ENCODE measurements around the gene REM2. TPM values are rescaled to one million over a fixed set of nuclear protein-coding genes. Genes with fewer than 3 reads are reported as not detected.

REM2 gene
- total RNA-seq, 1 experiment from 2014 or later, result 1.5 TPM

DNA sequence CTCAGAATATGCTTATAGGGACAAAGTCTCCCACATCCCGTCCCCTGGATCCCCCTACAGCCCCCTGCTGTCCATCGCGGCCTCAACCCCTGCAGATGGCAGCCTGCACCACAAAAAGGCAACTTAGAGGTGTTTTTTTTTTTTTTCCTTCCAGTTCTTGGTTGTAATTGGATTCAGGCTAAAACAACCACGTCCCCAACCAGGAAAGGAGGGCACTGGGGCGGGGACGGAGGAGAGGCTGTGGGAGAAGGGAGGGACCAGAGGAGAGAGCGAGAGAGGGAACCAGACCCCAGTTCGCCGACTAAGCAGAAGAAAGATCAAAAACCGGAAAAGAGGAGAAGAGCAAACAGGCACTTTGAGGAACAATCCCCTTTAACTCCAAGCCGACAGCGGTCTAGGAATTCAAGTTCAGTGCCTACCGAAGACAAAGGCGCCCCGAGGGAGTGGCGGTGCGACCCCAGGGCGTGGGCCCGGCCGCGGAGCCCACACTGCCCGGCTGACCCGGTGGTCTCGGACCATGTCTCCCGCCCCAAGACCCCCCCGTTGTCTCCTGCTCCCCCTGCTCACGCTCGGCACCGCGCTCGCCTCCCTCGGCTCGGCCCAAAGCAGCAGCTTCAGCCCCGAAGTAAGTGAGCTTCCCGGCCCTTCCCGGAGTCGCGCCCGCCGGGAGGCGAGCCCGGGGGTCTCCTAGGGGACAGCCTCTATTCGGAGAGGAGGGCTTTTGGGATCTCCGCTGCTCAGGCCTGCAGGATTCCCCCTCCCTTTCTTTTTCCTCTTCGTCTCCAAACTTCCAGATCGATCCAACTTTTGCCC, 46.5 kb upstream of the REM2 start, which contains the start of gene MMP14 (continued):
- TF ChIP-seq ZNF512 (CRISPR knock-in tag; IDR thresholded peaks at IDR 0.05; ENCODE audit: borderline replicate concordance), result no peak
- TF ChIP-seq TEAD1 (CRISPR knock-in tag; IDR thresholded peaks at IDR 0.05), result no peak
- no peak for TF ChIP-seq PRDM15 (CRISPR knock-in tag; IDR thresholded peaks at IDR 0.05)
- TF ChIP-seq ZMAT4 (CRISPR knock-in tag; IDR thresholded peaks at IDR 0.05), result no peak
- TF ChIP-seq CTCF (IDR thresholded peaks at IDR 0.05), result no peak
- TF ChIP-seq AR (CRISPR knock-in tag; IDR thresholded peaks at IDR 0.05), result 0 out of 2 replicates have a peak, but pooled peaks have one; percentile 24
- no peak for TF ChIP-seq EMX1 (CRISPR knock-in tag; IDR thresholded peaks at IDR 0.05)
- no peak for TF ChIP-seq ZNF232 (CRISPR knock-in tag; IDR thresholded peaks at IDR 0.05)
- TF ChIP-seq ATF1 (CRISPR knock-in tag; IDR thresholded peaks at IDR 0.05), result no peak
- no peak for TF ChIP-seq ZNF416 (CRISPR knock-in tag; IDR thresholded peaks at IDR 0.05)
- no peak for TF ChIP-seq E2F1 (CRISPR knock-in tag; IDR thresholded peaks at IDR 0.05)
- no peak for TF ChIP-seq ELF4 (CRISPR knock-in tag; IDR thresholded peaks at IDR 0.05; ENCODE audit: low read depth)
- TF ChIP-seq FOXJ3 (CRISPR knock-in tag; IDR thresholded peaks at IDR 0.05; ENCODE audit: borderline replicate concordance), result no peak
- TF ChIP-seq PREB (CRISPR knock-in tag; IDR thresholded peaks at IDR 0.05; ENCODE audit: borderline replicate concordance), result no peak
- TF ChIP-seq ZNF263 (CRISPR knock-in tag; IDR thresholded peaks at IDR 0.05; ENCODE audit: low read depth), result no peak
- no peak for TF ChIP-seq FOXP1 (CRISPR knock-in tag; IDR thresholded peaks at IDR 0.05; ENCODE audit: borderline replicate concordance)
- no peak for TF ChIP-seq E2F4 (CRISPR knock-in tag; IDR thresholded peaks at IDR 0.05; ENCODE audit: borderline replicate concordance, low read depth)
- TF ChIP-seq NR2C2 (CRISPR knock-in tag; IDR thresholded peaks at IDR 0.05), result no peak
- TF ChIP-seq OVOL2 (CRISPR knock-in tag; IDR thresholded peaks at IDR 0.05; ENCODE audit: borderline replicate concordance), result no peak
- TF ChIP-seq, protein P1, sequence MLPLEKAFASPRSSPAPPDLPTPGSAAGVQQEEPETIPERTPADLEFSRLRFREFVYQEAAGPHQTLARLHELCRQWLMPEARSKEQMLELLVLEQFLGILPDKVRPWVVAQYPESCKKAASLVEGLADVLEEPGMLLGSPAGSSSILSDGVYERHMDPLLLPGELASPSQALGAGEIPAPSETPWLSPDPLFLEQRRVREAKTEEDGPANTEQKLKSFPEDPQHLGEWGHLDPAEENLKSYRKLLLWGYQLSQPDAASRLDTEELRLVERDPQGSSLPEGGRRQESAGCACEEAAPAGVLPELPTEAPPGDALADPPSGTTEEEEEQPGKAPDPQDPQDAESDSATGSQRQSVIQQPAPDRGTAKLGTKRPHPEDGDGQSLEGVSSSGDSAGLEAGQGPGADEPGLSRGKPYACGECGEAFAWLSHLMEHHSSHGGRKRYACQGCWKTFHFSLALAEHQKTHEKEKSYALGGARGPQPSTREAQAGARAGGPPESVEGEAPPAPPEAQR (CRISPR knock-in tag; IDR thresholded peaks at IDR 0.05), result no peak
- TF ChIP-seq RELA (CRISPR knock-in tag; IDR thresholded peaks at IDR 0.05; ENCODE audit: borderline replicate concordance), result no peak
- no peak; the same call in 1 of the 2 replicates for TF ChIP-seq GABPB1 (CRISPR knock-in tag; IDR thresholded peaks at IDR 0.05)
- no peak for TF ChIP-seq NR3C1 (CRISPR knock-in tag; conservative IDR thresholded peaks at IDR 0.05; ENCODE audit: low read depth)

All from WTC11 (cell line).